NB4 (cell line): ENCODE measurements around the gene PLEKHO2.
A peak's percentile ranks its signal among the peaks of the same experiment; 100 is the strongest.
"Not testable (repeated sequence)": the region's sequence is repeated elsewhere in the genome, so short reads cannot be mapped to it uniquely, and the experiment has no call there.

Source experiments
- DNase-seq: peaks from one replicate; pipeline ENCODE4 v3.0.0; 2010; ENCODE audit warnings: low read depth
- H3K4me3 ChIP-seq: one replicate; pipeline ENCODE4 v1.5.1; 2011; ENCODE audit warnings: mild to moderate bottlenecking, low read depth, low read length, moderate library complexity
- CTCF ChIP-seq: IDR thresholded peaks from one replicate; pipeline ENCODE4 v1.5.1; 2012; ENCODE audit warnings: low read depth, low read length
- MYC ChIP-seq: IDR thresholded peaks from 2 replicates; pipeline ENCODE4 v1.6.1; 2011; ENCODE audit warnings: low read depth, low read length
- POLR2A ChIP-seq: IDR thresholded peaks from 2 replicates; pipeline ENCODE4 v1.6.1; 2011; ENCODE audit warnings: mild to moderate bottlenecking; ENCODE audit not compliant: insufficient read length; ENCODE audit errors: extremely low read depth
- TF ChIP-seq, protein P1 (sequence below): IDR thresholded peaks from 2 replicates; pipeline ENCODE4 v1.6.1; 2011; ENCODE audit warnings: low read depth, low read length

Gene PLEKHO2

GRCh38 chr15:64841344-64842095, at the start of gene PLEKHO2:
Gene PLEKHO2 (plus strand): TSS chr15:64841915. CDS start chr15:64842017, 102 bp downstream.
- peak within 1 kb of the TSS; percentile 83 for H3K4me3 ChIP-seq
- DNase-seq = peak; percentile 98
- TF ChIP-seq POLR2A (peak; percentile 90), MYC (peak; percentile 48), CTCF (peak; percentile 8)
- TF ChIP-seq, protein P1, sequence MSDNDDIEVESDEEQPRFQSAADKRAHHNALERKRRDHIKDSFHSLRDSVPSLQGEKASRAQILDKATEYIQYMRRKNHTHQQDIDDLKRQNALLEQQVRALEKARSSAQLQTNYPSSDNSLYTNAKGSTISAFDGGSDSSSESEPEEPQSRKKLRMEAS = 0 out of 2 replicates have a peak, but pooled peaks have one; percentile 12

DNA sequence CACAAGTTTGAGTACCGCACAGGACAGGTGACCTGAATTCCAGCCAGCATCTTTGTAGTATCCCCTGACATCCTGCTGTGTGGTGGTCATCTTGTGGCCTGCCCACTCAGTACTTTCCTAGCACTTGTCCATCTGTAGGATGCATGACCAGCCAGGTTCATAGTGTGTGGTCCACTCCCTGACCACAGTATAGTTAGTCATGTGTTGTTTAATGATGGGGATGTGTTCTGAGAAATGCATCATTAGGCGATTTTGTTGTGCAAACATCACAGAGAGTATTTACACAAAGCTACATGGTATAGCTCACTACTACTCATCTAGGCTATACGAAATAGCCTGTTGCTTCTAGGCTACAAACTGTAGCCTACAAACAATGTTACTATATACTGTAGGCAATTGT, 49.4 kb upstream of the PLEKHO2 start:
- no peak overlapping the region for H3K4me3 ChIP-seq
- TF ChIP-seq, protein P1 = no peak
- no peak for TF ChIP-seq MYC
- TF ChIP-seq POLR2A = no peak
- no peak for TF ChIP-seq CTCF
- no peak for DNase-seq

GRCh38 chr15:64795299-64795698, 46.4 kb upstream of the PLEKHO2 start:
- not testable (repeated sequence) for DNase-seq, H3K4me3 ChIP-seq

- not testable (repeated sequence) for H3K4me3 ChIP-seq, DNase-seq
These were observed 45.8 kb upstream of the PLEKHO2 start for GRCh38 chr15:64795921-64796320.

GRCh38 chr15:64798905-64799304, 42.8 kb upstream of the PLEKHO2 start:
- not testable (repeated sequence) for DNase-seq, H3K4me3 ChIP-seq

GRCh38 chr15:64800476-64800875, 41.2 kb upstream of the PLEKHO2 start:
- no peak overlapping the region for H3K4me3 ChIP-seq
- TF ChIP-seq, protein P1 = no peak
- no peak for TF ChIP-seq CTCF
- no peak for TF ChIP-seq MYC
- TF ChIP-seq POLR2A = no peak
- DNase-seq = no peak

- TF ChIP-seq, protein P1 = no peak
- TF ChIP-seq POLR2A = no peak
- TF ChIP-seq MYC = no peak
- no peak for TF ChIP-seq CTCF
- no peak overlapping the region for H3K4me3 ChIP-seq
- DNase-seq = no peak
These were observed 38.2 kb upstream of the PLEKHO2 start for GRCh38 chr15:64803526-64803925.
